Heart right ventricle (tissue), 16 donors: ENCODE measurements around the gene UCHL1. TPM values are rescaled to one million over a fixed set of nuclear protein-coding genes. Genes with fewer than 3 reads are reported as not detected.
A peak's percentile ranks its signal among the peaks of the same experiment; 100 is the strongest.
"Not testable (repeated sequence)": the region's sequence is repeated elsewhere in the genome, so short reads cannot be mapped to it uniquely, and the experiment has no call there.

ENCODE experiments used
- ATAC-seq, 8 donors: fragments of 200-7000 bp; cut with Tn5 transposase; one replicate each; pipeline ENCODE4 v1.9.1; 2020; ENCODE audit warnings: mild to moderate bottlenecking in 8 of 8, moderate library complexity in 8 of 8, moderate number of reproducible peaks in 1 of 8
- DNase-seq, 2 donors: peaks; one replicate each; pipeline ENCODE4 v3.0.0-alpha.2; 2020
- H3K27ac ChIP-seq, 10 donors: fragments of 200-600 bp; sonication (generic) in 2 of 10; one replicate each; pipeline versions ENCODE4 v1.5.0 to v1.8.0; 2020 to 2022; ENCODE audit warnings: mild to moderate bottlenecking in 3 of 10
- H3K27me3 ChIP-seq, 7 donors: fragments of 200-600 bp; one replicate each; pipeline ENCODE4 v1.8.0; 2021 to 2022; ENCODE audit warnings: mild to moderate bottlenecking in 2 of 7
- H3K36me3 ChIP-seq, 9 donors: fragments of 200-600 bp; sonication (generic) in 1 of 9; one replicate each; pipeline versions ENCODE4 v1.5.0 to v1.8.0; 2020 to 2022; ENCODE audit warnings: mild to moderate bottlenecking in 2 of 9
- H3K4me1 ChIP-seq, 9 donors: fragments of 200-600 bp; sonication (generic) in 1 of 9; one replicate each; pipeline versions ENCODE4 v1.5.0 to v1.8.0; 2020 to 2022; ENCODE audit warnings: mild to moderate bottlenecking in 4 of 9
- H3K4me3 ChIP-seq, 10 donors: fragments of 200-600 bp; sonication (generic) in 2 of 10; one replicate each; pipeline versions ENCODE4 v1.5.0 to v1.8.0; 2020 to 2022; ENCODE audit warnings: mild to moderate bottlenecking in 7 of 10, moderate library complexity in 2 of 10
- H3K9me3 ChIP-seq, 11 donors: fragments of 200-600 bp in 10 of 11; sonication (generic) in 2 of 11; one replicate each; pipeline versions ENCODE4 v1.5.0 to v1.8.0; 2013 to 2022; ENCODE audit warnings: mild to moderate bottlenecking in 2 of 11, control low read depth in 1 of 11, moderate library complexity in 1 of 11
- WGBS, 2 donors: extraction: QIAGEN DNeasy Blood & Tissue Kit; methylation state at CpG; one replicate each; pipeline ENCODE4 v1.1.7; 2013; ENCODE audit warnings: inconsistent platforms in 1 of 2; 5-methylcytosine and 5-hydroxymethylcytosine counted together
- intact Hi-C, 10 donors: fragments of 100-400 bp; cut with DNase I; formaldehyde crosslinking; loops; one replicate each; pipeline versions ENCODE4 v1.11.1 to v1.14.2; 2022
- polyA plus RNA-seq, 2 donors: library from polyadenylated mRNA; stranded (reverse); fragments of 200-250 nt; gene quantifications; one replicate each; pipeline ENCODE4 v1.2.3, GENCODE V29; 2013
- total RNA-seq, 10 donors: library from RNA; stranded (reverse); fragmentation: NEBNext Ultra II Directional in 3 of 10; extraction: Animal tissue kit (Norgen Biotek cat#: 25700) in 3 of 10; gene quantifications; one replicate each; pipeline versions ENCODE4 v1.2.1 to v1.2.4, GENCODE V29; 2021 to 2023
- TF ChIP-seq, protein P1 (sequence below), 9 donors: fragments of 200-600 bp; sonication (generic) in 2 of 9; IDR thresholded peaks; one replicate each; pipeline versions ENCODE4 v1.5.0 to v1.8.0; 2021 to 2022; ENCODE audit warnings: antibody characterized with exemption in 9 of 9, mild to moderate bottlenecking in 5 of 9, moderate library complexity in 1 of 9
- donor health status: Arrhythmogenic right ventricular cardiomyopathy.
- donor health status: ischemic (EF 13 %, LVEDD 7.1; RV severe dilation, severe dysfunction).
- donor health status: healthy with polysubstance abuse.
- donor health status: DM: no; HTN: yes; CAD: no.
- donor health status: DM: no; HTN: no; CAD: no.
- donor health status: ischemic (EF 25% LVEDD 6.9; RV normal size, moderate dysfunction).
- donor health status: ischemic (EF 25% LVEDD 5.7; RV mildly dilated, moderate dysfunction).
- donor health status: healthy.
- donor health status: DM: yes; HTN: yes; CAD: no.
- donor health status: Ischemic cardiomyopathy.
- donor health status: ischemic (EF 35%, LVEDD 5.7; RV mildly dilated, moderate dysfunction).
- donor health status: nonischemic (EF 11% LVEDD 7.7; RV severe dilation, severe dysfunction).
- donor health status: DM: yes; HTN: yes; CAD: no.
- donor health status: PGD.
- donor health status: ischemic (EF 29% LVEDD 5.4; RV normal size, mild dysfunction).
- donor health status: nonischemic (EF 23%, LVEDD 6.1; RV moderate dilation, normal function).

The UCHL1 gene
- total and polyA plus RNA-seq, 12 donors = 3.2 to 75.9 (median 10.3) TPM

DNA sequence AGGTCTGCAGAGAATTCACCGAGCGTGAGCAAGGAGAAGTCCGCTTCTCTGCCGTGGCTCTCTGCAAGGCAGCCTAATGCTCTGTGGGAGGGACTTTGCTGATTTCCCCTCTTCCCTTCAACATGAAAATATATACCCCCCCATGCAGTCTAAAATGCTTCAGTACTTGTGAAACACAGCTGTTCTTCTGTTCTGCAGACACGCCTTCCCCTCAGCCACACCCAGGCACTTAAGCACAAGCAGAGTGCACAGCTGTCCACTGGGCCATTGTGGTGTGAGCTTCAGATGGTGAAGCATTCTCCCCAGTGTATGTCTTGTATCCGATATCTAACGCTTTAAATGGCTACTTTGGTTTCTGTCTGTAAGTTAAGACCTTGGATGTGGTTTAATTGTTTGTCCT is 11.3 kb downstream of the UCHL1 start:
- peaks cover 0 to 6% (median 0%) of the 10 kb centered on the region in 9 donors for H3K36me3 ChIP-seq
- 76 to 79% methylated on average over 7 of the region's 7 CpGs for WGBS, 2 donors
- ATAC-seq (peak in 1 of 8 donors; percentile 34), DNase-seq (no peak)
- intact Hi-C loops = no loop called here
- H3K27me3 ChIP-seq = no peaks in the 10 kb centered on the region
- TF ChIP-seq, protein P1, sequence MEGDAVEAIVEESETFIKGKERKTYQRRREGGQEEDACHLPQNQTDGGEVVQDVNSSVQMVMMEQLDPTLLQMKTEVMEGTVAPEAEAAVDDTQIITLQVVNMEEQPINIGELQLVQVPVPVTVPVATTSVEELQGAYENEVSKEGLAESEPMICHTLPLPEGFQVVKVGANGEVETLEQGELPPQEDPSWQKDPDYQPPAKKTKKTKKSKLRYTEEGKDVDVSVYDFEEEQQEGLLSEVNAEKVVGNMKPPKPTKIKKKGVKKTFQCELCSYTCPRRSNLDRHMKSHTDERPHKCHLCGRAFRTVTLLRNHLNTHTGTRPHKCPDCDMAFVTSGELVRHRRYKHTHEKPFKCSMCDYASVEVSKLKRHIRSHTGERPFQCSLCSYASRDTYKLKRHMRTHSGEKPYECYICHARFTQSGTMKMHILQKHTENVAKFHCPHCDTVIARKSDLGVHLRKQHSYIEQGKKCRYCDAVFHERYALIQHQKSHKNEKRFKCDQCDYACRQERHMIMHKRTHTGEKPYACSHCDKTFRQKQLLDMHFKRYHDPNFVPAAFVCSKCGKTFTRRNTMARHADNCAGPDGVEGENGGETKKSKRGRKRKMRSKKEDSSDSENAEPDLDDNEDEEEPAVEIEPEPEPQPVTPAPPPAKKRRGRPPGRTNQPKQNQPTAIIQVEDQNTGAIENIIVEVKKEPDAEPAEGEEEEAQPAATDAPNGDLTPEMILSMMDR (IDR thresholded peaks at IDR 0.05) = no peak
- H3K4me3 ChIP-seq = no peak overlapping the region
- H3K27ac ChIP-seq = no peak overlapping the region
- H3K9me3 ChIP-seq = peaks cover 0 to 2% (median 0%) of the 10 kb centered on the region in 11 donors
- H3K4me1 ChIP-seq = no peaks in the 10 kb centered on the region

DNA sequence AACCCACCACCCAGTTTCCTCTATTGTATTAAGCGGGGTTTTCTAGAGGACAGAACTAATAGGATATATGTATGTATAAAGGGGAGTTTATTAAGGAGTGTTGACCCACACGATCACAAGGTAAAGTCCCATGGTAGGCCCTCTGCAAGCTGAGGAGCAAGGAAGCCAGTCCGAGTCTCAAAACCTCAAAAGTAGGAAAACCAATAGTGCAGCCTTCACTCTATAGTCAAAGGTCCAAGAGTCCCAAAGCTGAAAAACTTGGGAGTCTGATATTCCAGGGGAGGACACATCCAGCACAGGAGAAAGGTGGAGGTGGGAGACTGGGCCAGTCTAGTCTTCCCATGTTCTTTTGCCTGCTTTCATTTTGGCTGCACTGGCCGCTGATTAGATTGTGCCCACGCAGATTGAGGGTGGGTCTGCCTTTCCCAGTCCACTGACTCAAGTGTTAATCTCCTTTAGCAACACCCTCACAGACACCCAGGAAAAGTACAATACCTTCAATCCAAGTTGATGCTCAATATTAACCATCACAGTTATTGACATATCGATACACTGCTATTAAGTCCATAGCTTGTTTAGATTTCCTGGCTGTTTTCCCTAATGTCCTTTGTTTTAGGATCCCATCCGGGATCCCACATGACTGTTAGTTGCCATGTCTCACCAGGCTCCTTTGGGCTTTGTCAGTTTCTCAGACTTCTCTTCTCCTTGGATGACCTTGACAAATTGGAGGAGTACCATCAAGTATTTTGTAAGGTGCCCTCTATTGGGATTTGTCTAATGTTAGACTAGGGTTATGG is 12.2 kb downstream of the UCHL1 start:
- H3K4me1 ChIP-seq = no peaks in the 10 kb centered on the region

DNA sequence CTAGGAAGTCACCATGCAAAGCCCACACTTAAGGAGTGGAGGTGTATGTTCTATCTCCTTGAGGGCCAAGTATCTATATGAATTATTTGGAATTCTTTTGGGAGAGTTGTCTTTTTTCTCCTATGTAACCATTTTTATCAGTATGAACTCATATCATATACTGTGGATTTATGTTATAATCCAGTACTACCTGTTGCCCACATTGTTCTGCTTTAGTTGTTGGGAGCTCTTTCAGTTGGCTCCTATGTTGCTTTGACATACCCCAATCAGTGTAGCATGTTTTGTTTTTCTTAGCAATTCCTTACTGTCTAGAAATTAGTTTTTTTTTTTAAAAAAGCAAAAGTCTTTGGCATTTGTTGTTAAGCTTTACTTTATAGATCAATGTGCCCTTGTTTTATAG is 13.0 kb downstream of the UCHL1 start:
- ATAC-seq = no peak

More for the DNA sequence above, 12.2 kb downstream of the UCHL1 start:
- ATAC-seq = no peak
- intact Hi-C loops = no loop called here
- H3K36me3 ChIP-seq = peaks cover 0 to 6% (median 0%) of the 10 kb centered on the region in 9 donors
- DNase-seq = no peak
- peaks cover 0 to 2% (median 0%) of the 10 kb centered on the region in 11 donors for H3K9me3 ChIP-seq
- no peak overlapping the region for H3K4me3 ChIP-seq
- TF ChIP-seq, protein P1 (IDR thresholded peaks at IDR 0.05) = no peak
- 94 to 96% methylated on average over 7 of the region's 7 CpGs for WGBS, 2 donors
- no peaks in the 10 kb centered on the region for H3K27me3 ChIP-seq
- no peak overlapping the region for H3K27ac ChIP-seq

DNA sequence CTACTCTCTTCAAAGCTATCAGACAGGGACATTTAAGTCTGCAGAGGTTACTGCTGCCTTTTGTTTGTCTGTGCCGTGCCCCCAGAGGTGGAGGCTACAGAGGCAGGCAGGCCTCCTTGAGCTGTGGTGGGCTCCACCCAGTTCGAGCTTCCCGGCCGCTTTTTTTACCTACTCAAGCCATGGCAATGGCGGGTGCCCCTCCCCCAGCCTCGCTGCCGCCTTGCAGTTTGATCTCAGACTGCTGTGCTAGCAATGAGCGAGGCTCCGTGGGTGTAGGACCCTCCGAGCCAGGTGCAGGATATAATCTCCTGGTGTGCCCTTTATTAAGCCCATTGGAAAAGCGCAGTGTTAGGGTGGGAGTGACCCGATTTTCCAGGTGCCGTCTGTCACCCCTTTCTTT is 19.2 kb downstream of the UCHL1 start:
- intact Hi-C loops = loop anchor here in 3 of 10 donors (5.0 to 10.0 kb wide), 3 partner anchors 606 to 611 kb away; no protein-coding TSS in a partner anchor
- 95% methylated on average over 9 to 13 of the region's 13 CpGs for WGBS, 2 donors

More for the DNA sequence above, 13.0 kb downstream of the UCHL1 start:
- intact Hi-C loops = loop anchor here in 1 of 10 donors (10.0 kb wide), 1 partner anchor 615 kb away; no protein-coding TSS in a partner anchor
- H3K4me1 ChIP-seq = no peaks in the 10 kb centered on the region
- peaks cover 0 to 4% (median 0%) of the 10 kb centered on the region in 9 donors for H3K36me3 ChIP-seq
- TF ChIP-seq, protein P1 (IDR thresholded peaks at IDR 0.05) = no peak
- peaks cover 0 to 2% (median 0%) of the 10 kb centered on the region in 11 donors for H3K9me3 ChIP-seq
- H3K4me3 ChIP-seq = no peak overlapping the region
- no peak overlapping the region for H3K27ac ChIP-seq
- no peaks in the 10 kb centered on the region for H3K27me3 ChIP-seq
- no peak for DNase-seq

More for the DNA sequence above, 19.2 kb downstream of the UCHL1 start:
- H3K27ac ChIP-seq, DNase-seq, ATAC-seq, H3K4me1 ChIP-seq, H3K9me3 ChIP-seq, H3K4me3 ChIP-seq, H3K36me3 ChIP-seq, H3K27me3 ChIP-seq: not testable (repeated sequence)
